WTC11 (cell line): ENCODE results near the gene STAM2.
"Not testable (repeated sequence)": the region's sequence is repeated elsewhere in the genome, so short reads cannot be mapped to it uniquely, and the experiment has no call there.

ENCODE experiments used
- CTCF ChIP-seq: fragments of 200-600 bp; IDR thresholded peaks from 2 replicates; pipeline ENCODE4 v1.8.0; 2022; ENCODE audit warnings: antibody characterized with exemption
- E2F5 ChIP-seq: sonication (generic); formaldehyde crosslinking; IDR thresholded peaks from 2 replicates; pipeline ENCODE4 v1.8.1; 2022; ENCODE audit warnings: mild to moderate bottlenecking, moderate library complexity, missing genetic modification reagents
- TCF7 ChIP-seq: sonication (generic); formaldehyde crosslinking; IDR thresholded peaks from 2 replicates; pipeline ENCODE4 v1.8.0; 2022; ENCODE audit warnings: mild to moderate bottlenecking, low read depth, missing genetic modification reagents, moderate library complexity
- TEAD4 ChIP-seq: sonication (generic); formaldehyde crosslinking; IDR thresholded peaks from 2 replicates; pipeline ENCODE4 v1.8.0; 2022; ENCODE audit warnings: mild to moderate bottlenecking, missing genetic modification reagents
- TF ChIP-seq, protein P1 (sequence below): sonication (generic); formaldehyde crosslinking; IDR thresholded peaks from 2 replicates; pipeline ENCODE4 v1.8.0; 2022; ENCODE audit warnings: mild to moderate bottlenecking, missing genetic modification reagents
- TF ChIP-seq, protein P2 (sequence below): sonication (generic); formaldehyde crosslinking; IDR thresholded peaks from 2 replicates; pipeline ENCODE4 v1.8.0; 2023; ENCODE audit warnings: mild to moderate bottlenecking, missing genetic modification reagents
- TF ChIP-seq, protein P3 (sequence below): sonication (generic); formaldehyde crosslinking; IDR thresholded peaks from 2 replicates; pipeline ENCODE4 v1.8.0; 2022; ENCODE audit warnings: mild to moderate bottlenecking, missing genetic modification reagents

GRCh38 chr2:152169158-152169557 is 6.4 kb downstream of the STAM2 start:
- not testable (repeated sequence) for TF ChIP-seq E2F5; CTCF; TEAD4; TCF7 (CRISPR knock-in tag)
- TF ChIP-seq, protein P1, sequence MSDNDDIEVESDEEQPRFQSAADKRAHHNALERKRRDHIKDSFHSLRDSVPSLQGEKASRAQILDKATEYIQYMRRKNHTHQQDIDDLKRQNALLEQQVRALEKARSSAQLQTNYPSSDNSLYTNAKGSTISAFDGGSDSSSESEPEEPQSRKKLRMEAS (CRISPR knock-in tag) = not testable (repeated sequence)
- TF ChIP-seq, protein P2, sequence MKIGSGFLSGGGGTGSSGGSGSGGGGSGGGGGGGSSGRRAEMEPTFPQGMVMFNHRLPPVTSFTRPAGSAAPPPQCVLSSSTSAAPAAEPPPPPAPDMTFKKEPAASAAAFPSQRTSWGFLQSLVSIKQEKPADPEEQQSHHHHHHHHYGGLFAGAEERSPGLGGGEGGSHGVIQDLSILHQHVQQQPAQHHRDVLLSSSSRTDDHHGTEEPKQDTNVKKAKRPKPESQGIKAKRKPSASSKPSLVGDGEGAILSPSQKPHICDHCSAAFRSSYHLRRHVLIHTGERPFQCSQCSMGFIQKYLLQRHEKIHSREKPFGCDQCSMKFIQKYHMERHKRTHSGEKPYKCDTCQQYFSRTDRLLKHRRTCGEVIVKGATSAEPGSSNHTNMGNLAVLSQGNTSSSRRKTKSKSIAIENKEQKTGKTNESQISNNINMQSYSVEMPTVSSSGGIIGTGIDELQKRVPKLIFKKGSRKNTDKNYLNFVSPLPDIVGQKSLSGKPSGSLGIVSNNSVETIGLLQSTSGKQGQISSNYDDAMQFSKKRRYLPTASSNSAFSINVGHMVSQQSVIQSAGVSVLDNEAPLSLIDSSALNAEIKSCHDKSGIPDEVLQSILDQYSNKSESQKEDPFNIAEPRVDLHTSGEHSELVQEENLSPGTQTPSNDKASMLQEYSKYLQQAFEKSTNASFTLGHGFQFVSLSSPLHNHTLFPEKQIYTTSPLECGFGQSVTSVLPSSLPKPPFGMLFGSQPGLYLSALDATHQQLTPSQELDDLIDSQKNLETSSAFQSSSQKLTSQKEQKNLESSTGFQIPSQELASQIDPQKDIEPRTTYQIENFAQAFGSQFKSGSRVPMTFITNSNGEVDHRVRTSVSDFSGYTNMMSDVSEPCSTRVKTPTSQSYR (CRISPR knock-in tag) = not testable (repeated sequence)
- TF ChIP-seq, protein P3, sequence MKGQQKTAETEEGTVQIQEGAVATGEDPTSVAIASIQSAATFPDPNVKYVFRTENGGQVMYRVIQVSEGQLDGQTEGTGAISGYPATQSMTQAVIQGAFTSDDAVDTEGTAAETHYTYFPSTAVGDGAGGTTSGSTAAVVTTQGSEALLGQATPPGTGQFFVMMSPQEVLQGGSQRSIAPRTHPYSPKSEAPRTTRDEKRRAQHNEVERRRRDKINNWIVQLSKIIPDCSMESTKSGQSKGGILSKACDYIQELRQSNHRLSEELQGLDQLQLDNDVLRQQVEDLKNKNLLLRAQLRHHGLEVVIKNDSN (CRISPR knock-in tag) = not testable (repeated sequence)
